HG02981 (cell line): ENCODE results near the gene RSPO4.
"Not testable (repeated sequence)": the region's sequence is repeated elsewhere in the genome, so short reads cannot be mapped to it uniquely, and the experiment has no call there.

Experiments used
- ATAC-seq: cut with Tn5 transposase; IDR thresholded peaks from one replicate; pipeline ENCODE4 v1.9.1; 2021; ENCODE audit warnings: mild to moderate bottlenecking, moderate library complexity; ENCODE audit not compliant: unreplicated experiment

The RSPO4 gene

GRCh38 chr20:1005452-1006027, 3.4 kb upstream of the RSPO4 start:
- ATAC-seq = no peak

- no peak for ATAC-seq
These were observed 2.0 kb upstream of the RSPO4 start for GRCh38 chr20:1003920-1004697.

GRCh38 chr20:1002682-1003561, 811 bp upstream of the RSPO4 start:
- ATAC-seq = no peak

DNA sequence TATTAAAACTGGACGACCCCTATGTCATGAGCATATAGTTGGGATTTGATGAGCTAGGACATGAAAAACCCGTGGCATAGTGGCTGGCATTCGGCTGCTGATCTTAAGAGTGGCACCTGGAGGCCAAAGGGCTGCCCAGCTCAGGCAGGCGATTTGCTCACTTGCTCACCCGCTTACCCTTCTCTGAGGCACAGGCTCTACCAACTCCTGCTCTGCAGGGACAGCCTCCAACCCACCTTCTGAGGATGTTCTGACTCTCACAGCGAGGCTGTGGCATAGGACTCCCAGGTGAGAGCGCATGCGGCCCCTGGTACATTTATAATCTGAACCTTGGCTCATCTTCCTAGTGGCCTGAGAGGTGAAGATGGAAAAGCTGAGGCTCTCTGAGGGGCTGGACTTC, 995 bp downstream of the RSPO4 start:
- ATAC-seq = no peak

DNA sequence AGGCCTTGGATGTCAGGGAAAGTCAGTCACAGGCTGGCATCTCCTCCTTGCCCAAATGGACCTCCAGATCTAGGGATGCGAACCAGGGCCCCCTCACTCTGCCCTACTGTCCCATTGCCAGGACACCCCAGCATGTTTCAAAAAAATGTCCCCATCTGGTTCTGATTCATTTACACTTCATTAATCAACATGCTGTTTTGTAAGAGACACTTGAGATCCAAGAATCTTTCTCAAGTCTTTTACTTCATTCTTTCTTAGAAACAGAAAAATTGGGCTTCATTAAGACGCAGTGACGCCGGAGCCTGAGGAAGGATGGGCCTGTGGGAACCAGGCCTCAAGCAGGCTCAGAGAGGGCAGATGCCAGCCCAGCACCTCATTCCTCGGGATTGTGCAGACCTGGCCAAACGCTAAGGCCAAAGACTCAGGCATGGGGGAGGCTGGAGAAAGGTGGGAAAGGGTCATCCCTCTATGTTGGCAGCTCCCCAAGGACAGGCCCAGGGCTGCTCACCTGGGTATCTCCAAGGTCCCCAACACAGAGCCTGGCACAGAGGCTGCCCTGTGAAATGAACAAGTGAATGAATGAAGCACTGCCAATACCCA, 3.8 kb downstream of the RSPO4 start:
- no peak for ATAC-seq

- no peak for ATAC-seq
These were observed 4.6 kb downstream of the RSPO4 start for GRCh38 chr20:997486-997885.

DNA sequence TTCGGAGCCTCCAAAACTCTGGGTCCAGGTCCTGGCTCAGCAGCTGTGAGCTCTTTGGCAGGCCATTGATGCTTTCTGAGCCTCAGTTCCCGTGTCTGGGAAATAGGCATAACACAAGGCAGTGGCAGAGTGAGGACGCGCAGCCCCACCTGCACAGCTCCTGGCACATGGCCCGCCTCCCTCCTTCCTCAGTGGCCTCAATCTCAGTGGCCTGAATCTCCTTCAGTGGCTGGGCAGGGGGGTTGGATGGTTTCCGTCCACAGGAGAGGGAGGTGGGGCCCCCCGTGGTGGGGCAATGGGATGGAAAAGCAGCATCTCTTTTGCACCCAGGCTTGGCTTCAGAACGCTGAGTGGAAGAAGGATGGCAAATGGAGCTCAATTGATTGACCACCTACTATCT, 5.1 kb downstream of the RSPO4 start:
- no peak for ATAC-seq

DNA sequence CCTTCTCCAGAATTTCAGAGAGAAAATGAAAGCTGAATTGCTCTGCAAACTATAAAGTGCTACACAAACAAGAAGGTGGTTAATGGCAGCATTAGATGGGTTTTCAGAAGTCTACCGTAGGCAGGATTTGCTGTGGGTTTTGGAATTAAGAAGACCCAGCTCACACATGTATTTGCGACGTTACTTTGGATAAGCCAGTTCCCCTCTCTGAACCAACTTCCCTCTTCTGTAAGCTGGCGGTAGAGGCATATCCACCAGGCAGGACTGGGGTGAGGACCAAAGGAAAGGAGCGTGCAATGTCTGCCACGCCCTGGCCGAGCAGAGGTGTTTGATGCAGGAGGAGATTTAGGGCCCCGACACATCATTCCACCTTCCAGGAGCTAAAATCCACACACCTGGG, 6.9 kb downstream of the RSPO4 start:
- no peak for ATAC-seq

DNA sequence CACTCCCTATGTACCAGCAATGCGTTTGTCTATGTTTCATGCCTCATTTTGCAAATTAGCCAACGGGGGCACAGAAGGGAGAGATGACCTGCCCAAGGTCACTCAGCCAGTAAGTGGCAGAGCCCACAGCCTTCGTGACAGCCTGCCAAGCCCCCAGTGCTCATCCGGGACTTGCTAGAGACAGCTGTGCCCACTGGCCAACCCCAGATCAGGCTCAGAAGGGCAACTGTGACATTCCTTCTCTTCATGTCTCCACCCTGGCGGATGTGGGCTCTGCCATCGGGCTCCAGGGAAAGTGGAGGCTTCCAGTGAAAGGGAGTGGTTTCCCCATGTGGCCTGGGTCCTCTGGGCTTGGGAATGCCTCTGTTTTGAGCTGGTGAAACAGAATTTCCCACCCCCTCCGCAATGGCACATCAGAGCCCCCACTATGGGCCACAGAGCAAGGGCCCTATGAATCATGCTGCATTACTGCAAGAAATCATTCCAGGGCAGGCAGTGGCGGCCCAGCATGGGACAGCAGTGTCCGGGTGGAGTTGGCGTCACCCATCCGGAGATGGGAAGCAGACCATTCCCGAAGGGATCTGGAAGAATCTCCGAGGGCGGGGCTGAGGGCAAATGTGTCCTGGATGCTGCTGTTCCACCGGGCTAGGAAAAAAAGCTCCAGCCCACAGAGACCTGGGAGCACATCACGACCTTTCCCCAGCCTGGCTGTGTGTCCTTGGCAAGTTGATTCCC, 9.1 kb downstream of the RSPO4 start:
- no peak for ATAC-seq

GRCh38 chr20:991850-992249, 10.3 kb downstream of the RSPO4 start:
- ATAC-seq = no peak

- ATAC-seq = no peak
These were observed 11.7 kb downstream of the RSPO4 start for GRCh38 chr20:990293-990959.

GRCh38 chr20:988272-988671, 13.8 kb downstream of the RSPO4 start:
- ATAC-seq = no peak

GRCh38 chr20:987677-988076, 14.4 kb downstream of the RSPO4 start:
- ATAC-seq = no peak

DNA sequence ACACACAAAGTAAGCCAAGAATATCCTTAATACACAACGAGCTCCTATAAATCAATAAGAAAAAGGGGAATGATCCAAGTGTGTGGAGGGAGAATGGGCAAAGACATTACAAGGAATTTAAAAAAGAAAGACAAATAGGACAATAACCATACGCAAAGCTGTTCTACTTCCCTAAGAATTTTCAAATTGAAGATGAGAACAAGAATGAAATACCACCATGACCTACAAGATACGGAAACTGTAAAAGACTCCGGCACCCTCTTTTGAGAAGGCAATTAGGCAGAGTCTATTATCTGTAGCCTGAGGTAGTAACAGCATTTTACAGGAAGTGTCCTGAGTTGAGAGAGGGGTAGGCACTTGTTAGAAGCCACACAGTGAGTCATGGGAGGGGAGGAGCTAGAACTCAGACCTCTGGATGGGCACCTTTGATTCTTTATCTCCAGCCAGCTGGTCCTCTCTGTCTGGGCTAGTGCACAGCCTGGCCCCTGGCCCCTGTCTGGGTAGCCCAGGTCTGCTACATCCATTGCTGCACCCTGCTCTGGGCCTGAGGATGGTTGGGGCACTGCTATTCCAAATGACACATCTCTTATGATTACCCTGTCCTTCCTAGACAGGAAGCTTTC, 15.3 kb downstream of the RSPO4 start:
- no peak for ATAC-seq

DNA sequence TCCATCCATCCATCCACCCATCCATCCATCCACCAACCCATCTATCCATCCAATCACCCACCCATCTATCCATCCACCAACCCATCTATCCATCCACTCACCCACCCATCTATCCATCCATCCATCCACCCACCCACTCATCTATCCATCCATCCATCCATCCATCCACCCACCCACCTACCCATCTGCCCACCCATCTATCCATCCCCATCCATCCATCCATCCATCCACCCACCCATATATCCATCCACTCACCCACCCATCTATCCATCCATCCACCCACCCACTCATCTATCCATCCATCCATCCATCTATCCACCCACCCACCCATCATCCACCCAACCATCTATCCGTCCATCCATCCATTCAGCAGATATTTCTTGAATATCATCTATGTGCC, 17.1 kb downstream of the RSPO4 start:
- not testable (repeated sequence) for ATAC-seq

DNA sequence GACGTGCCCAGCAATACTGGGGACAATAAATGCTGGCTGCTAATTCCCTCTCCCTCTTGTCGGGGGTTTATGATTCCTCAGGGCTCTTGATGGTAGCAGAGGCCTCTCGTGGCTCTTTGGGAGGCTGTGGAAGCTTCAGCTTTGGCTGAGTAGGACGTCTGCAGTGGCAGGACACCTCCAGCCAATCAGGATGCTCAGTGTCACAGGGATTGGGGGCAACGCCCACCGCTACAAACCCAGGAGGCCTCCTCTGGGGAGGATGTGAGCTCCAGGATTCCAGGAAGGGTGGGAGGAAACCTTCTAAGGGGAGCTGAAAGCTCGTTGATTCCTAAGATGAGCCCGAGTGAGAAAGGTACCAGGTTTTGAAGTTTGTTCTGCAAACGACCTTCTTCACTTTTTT, 19.4 kb downstream of the RSPO4 start:
- no peak for ATAC-seq

- ATAC-seq = no peak
These were observed 25.1 kb downstream of the RSPO4 start for GRCh38 chr20:977021-977420.

GRCh38 chr20:976033-976432, 26.1 kb downstream of the RSPO4 start:
- ATAC-seq = no peak

DNA sequence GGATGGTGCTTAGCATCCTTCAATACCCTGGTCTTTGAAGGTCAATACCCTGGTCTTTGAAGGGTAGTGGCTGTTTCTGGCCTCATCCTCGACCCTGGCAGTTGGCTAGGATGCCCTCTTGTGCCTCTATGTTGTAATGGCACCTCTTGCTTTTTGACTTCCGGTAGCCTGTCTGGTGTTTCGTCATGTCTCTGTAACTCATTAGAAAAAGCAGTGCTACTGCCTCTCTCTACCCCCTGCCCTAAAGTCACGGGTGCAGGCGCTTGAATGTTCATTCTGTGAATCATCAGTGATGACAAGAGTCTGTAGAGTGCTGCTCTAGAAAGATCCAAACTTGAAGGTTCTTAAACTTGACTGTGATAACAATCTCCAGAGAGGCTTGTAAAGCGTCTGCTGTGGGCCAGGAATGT, 28.3 kb downstream of the RSPO4 start:
- peak; percentile 73 for ATAC-seq

GRCh38 chr20:972256-972655, 29.9 kb downstream of the RSPO4 start:
- no peak for ATAC-seq
